Immature natural killer cell (primary cell): Measurements from ENCODE around the gene KRTAP10-5. TPM values are rescaled to one million over a fixed set of nuclear protein-coding genes. Genes with fewer than 3 reads are reported as not detected.

Experiments used
- polyA plus RNA-seq, 3 donors: library from polyadenylated mRNA; unstranded; fragments of 300-500 nt; fragmentation: Illumina TruSeq; gene quantifications; one replicate each; pipeline ENCODE4 v1.2.3, GENCODE V29; 2021

The KRTAP10-5 gene
- polyA plus RNA-seq, 3 donors from 2014 or later, result not detected

Other genes starting within 250 kb of the KRTAP10-5 start
- gene CFAP410, start 241.2 kb downstream of the KRTAP10-5 start, polyA plus RNA-seq, result 10 to 100 TPM; 30.0 to 36.4 (median 31.6) TPM
- 10 to 100 TPM in 1 of 3 donors, 1 to 10 TPM in 2; 3.0 to 11.1 (median 4.4) TPM for gene TRPM2, start 227.0 kb downstream of the KRTAP10-5 start, polyA plus RNA-seq
- gene LRRC3, start 125.1 kb downstream of the KRTAP10-5 start, polyA plus RNA-seq, result under 1 TPM in 1 of 3 donors, not detected in 2; 0.29 TPM
- not detected for gene KRTAP10-1, start 40.4 kb downstream of the KRTAP10-5 start, polyA plus RNA-seq
- not detected for gene KRTAP10-2, start 29.1 kb downstream of the KRTAP10-5 start, polyA plus RNA-seq
- gene KRTAP10-3, start 21.8 kb downstream of the KRTAP10-5 start, polyA plus RNA-seq, result not detected
- not detected for gene KRTAP10-4, start 6.9 kb downstream of the KRTAP10-5 start, polyA plus RNA-seq
- gene KRTAP10-6, start 11.9 kb upstream of the KRTAP10-5 start, polyA plus RNA-seq, result not detected
- not detected for gene KRTAP10-7, start 20.0 kb upstream of the KRTAP10-5 start, polyA plus RNA-seq
- not detected for gene KRTAP10-8, start 31.5 kb upstream of the KRTAP10-5 start, polyA plus RNA-seq
- gene KRTAP10-9, start 46.5 kb upstream of the KRTAP10-5 start, polyA plus RNA-seq, result not detected
- not detected for gene KRTAP10-10, start 56.8 kb upstream of the KRTAP10-5 start, polyA plus RNA-seq
- gene KRTAP10-11, start 65.8 kb upstream of the KRTAP10-5 start, polyA plus RNA-seq, result not detected
- gene KRTAP12-4, start 74.1 kb upstream of the KRTAP10-5 start, polyA plus RNA-seq, result not detected
- 1 to 10 TPM in 1 of 3 donors, not detected in 2; 1.3 TPM for gene KRTAP12-3, start 77.3 kb upstream of the KRTAP10-5 start, polyA plus RNA-seq
- gene KRTAP12-2, start 86.3 kb upstream of the KRTAP10-5 start, polyA plus RNA-seq, result not detected
- gene KRTAP12-1, start 101.6 kb upstream of the KRTAP10-5 start, polyA plus RNA-seq, result not detected
- not detected for gene KRTAP10-12, start 116.6 kb upstream of the KRTAP10-5 start, polyA plus RNA-seq
- gene TSPEAR, start 131.0 kb upstream of the KRTAP10-5 start, polyA plus RNA-seq, result not detected
- 10 to 100 TPM; 43.6 to 62.9 (median 56.2) TPM for gene UBE2G2, start 221.2 kb upstream of the KRTAP10-5 start, polyA plus RNA-seq
- 10 to 100 TPM; 85.2 to 95.7 (median 87.4) TPM for gene SUMO3, start 237.5 kb upstream of the KRTAP10-5 start, polyA plus RNA-seq